T-helper 1 cell (primary cell): ENCODE data around the gene EYS.
"Not testable (repeated sequence)": the region's sequence is repeated elsewhere in the genome, so short reads cannot be mapped to it uniquely, and the experiment has no call there.

ENCODE experiments used
- DNase-seq, 5 donors: peaks; one replicate each; pipeline ENCODE4 v3.0.0-alpha.2; 2012 to 2020

EYS gene

DNA sequence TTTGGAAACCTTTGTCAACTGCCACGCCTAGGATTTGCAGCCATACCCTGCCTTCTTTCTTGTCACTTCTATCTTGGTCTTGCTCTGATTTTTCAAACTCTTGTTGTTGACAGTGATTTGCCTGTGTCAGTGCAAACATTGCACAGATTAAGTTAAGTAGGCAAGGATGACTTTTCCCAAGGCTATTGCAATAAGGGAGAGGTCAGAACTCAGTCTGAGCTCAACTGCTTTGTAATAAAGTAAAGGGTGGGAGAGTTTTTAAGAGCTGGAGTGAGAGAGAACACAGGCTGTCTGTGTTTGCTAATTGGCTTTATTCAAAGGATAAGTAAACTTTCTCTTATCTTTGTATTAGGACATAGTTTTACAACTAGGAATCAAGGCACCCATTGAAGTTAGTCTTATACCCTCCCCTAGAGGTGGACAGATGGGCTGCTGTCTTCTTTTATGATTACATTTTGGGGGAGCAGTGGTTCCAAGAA lies 1622.8 kb downstream of the EYS start:
- no peak for DNase-seq

GRCh38 chr6:64083261-64083660 lies 1623.8 kb downstream of the EYS start:
- no peak for DNase-seq

DNA sequence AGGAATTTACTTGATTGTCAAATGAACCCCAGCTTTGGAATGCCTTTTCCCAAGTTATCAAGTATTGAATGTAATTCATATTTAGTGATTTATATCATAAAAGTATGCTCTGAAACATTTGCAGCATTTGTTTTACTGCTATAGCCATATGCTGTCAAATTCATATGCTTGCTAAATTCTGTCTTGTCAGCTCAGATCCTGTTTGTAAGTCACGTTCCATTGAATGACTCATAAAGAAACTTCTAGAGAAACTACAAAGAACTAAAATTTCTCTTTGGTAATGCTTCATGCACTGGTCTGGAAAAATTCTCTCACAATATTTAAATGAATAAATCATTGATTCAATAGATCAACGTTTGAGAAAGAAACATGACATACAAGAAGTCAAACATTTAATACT lies 1625.6 kb downstream of the EYS start:
- DNase-seq: no peak

DNA sequence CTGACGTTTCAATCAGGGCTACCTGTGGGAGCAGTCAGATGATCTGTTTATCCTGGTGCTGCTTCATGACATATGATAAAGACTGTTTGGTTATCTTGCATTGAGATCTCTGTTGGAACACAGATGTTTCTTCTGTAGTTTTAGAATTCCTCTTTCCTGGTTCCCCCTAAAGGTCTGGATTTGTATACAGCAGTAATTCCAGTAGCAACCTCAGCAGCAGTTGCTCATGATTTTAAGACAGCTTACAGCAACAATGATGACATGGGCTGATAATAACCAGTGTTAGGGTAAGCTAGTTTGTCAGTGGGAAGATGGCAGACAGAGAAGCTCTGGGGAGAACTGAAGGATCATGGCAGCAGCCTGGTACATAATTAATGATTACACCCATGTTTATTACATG lies 1632.0 kb downstream of the EYS start:
- no peak for DNase-seq

DNA sequence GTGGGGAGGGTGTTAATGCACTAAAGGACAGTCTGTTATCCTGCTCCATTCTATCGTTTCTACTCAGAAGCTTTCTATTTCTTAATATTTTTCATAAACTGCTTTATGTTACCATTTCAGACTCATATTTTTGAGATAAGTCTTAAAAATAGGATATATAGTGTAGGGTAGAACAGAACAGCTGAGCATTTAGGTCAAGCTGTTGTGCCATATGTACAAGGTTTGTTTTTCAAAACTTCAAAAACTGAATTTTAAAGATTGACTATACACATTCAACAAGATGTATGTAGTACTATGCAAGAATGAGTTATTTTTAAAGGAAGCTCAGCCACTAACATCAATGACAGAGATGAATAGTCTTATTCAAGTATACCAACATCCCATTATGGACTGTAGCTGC lies 1634.3 kb downstream of the EYS start:
- DNase-seq: no peak

- no peak for DNase-seq
Measured at GRCh38 chr6:64064919-64065318, 1642.1 kb downstream of the EYS start.

GRCh38 chr6:64062960-64063683 lies 1643.9 kb downstream of the EYS start:
- no peak for DNase-seq

DNA sequence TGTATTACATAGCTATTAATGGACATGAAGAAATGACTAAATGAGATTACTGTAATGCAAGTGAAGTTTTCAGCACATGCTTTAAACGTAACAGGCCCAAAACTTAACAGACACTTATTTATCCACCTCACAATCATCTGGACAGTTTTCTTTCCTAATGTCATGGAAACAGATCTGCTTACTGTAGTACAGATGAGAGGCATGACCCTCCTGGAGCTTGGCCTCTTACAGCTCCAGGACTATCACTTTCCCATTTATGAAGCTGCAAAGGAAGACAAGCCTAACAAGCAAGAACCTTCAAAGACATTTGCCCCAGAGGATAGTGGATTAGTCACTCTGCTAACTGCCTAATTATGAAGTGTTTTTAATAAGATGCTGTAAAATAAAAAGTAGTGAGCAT lies 1652.2 kb downstream of the EYS start:
- no peak for DNase-seq

GRCh38 chr6:64050590-64050989 lies 1656.4 kb downstream of the EYS start:
- DNase-seq: no peak

- no peak for DNase-seq
Measured at GRCh38 chr6:64049736-64050135, 1657.3 kb downstream of the EYS start.

DNA sequence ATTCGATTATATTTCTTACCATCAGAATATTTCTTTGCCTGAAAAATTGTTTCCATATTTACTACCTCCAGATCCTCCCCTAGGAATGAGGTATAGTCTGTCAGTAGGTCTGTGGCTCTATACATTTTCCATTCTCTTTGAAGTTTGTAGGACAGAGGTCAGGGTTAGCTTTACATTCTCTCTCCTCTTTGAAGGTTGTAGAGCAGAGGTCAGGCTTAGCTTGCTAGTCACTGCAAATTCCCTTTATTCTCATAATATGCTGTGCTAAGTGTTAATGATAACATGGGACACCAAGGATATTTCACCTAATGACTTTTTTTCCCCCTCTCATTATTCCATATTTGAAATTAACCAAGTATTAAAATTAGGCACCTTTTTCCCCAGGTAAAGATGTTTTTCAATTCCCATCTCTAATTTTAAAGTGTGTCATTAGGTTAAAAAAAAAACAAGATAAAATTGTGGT lies 1660.2 kb downstream of the EYS start:
- DNase-seq: no peak

DNA sequence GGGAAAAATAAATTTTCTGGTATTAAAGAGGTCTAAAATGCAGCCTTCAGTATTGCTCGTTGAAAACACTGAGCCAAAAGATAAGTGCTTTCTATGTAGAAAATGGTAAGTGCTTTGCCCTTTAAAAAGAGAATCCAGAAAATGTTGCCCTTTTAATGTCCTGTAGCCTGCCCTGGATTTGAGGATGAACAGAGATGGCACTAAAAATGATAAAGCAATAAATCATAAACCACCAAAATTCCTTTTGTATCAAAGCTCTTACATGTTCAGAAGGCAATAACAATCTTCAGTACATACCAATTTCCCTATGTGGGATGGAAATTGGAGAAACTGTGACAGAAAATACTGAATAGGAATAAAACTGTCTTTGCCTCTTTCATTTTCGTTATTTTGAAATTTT lies 1665.7 kb downstream of the EYS start:
- DNase-seq: no peak

DNA sequence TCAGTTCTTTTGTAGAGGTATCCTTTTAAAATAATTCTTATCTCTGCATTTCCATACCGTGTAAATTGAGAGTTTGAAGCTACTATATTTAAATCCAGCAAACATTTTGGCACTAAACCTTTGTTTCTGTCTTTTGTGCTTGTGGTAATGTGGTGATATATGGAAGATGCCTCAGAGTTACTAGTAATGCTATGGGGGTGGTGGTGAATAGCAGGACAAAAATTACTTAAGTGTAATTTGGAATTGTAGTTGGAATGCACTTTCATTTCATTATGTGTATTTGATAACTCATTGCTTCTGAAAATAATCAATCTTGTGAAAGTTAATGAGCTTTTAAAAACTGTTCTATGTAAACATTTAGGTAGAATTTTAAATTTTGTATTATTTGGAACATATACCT lies 1666.9 kb downstream of the EYS start:
- no peak for DNase-seq

DNA sequence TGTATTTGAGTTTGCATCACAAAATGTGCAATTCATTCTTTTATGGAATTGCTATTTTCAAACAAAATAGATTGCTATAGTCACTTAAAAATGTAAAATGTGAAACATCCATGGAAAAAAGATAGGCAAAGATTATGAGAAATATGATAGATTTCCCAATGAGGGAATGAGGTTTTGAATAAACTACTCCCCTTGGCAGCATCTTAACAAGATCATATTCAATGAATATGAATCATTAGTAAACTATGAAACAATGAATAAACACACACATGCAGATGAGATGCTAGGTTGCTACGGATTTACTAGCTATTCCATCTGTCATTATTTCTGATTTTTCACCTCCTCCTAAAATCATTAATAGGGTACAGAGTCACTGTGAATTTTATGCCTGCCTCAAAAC lies 1669.6 kb downstream of the EYS start:
- DNase-seq: no peak

DNA sequence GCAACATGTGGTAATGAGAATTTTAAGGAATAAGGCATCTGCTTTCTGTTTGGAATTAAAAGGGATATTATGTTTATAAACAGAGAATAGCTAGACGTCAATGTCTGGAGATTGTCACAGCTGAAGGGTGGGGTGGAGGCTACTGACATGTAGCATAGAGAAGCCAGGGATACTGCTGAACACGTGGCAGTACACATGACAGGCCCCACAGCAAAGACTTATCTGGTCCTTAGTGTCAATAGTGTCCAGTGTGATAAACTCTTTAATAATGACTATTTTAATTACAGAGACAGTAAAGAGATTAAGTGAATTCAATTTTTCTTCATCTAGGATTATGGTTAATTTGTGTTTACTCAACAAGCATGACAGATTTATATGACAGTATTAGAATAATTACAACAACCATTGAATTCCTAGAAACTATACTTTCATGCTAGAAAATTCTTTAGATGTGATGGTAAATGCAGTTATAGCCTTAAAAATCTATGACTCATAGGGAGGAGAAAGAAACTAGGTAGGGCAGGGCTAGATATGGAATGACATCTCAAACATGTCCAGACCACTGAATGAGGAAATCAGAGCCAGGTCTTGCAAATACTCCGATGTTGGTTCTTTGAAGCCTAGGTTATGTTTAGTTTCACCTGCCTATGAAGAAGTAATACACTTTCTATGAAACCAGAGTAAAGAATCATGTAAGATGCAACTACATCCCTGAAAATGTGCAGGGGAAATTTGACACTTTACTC lies 1671.9 kb downstream of the EYS start:
- DNase-seq: no peak

- no peak for DNase-seq
Measured at GRCh38 chr6:64034291-64034690, 1672.7 kb downstream of the EYS start.

DNA sequence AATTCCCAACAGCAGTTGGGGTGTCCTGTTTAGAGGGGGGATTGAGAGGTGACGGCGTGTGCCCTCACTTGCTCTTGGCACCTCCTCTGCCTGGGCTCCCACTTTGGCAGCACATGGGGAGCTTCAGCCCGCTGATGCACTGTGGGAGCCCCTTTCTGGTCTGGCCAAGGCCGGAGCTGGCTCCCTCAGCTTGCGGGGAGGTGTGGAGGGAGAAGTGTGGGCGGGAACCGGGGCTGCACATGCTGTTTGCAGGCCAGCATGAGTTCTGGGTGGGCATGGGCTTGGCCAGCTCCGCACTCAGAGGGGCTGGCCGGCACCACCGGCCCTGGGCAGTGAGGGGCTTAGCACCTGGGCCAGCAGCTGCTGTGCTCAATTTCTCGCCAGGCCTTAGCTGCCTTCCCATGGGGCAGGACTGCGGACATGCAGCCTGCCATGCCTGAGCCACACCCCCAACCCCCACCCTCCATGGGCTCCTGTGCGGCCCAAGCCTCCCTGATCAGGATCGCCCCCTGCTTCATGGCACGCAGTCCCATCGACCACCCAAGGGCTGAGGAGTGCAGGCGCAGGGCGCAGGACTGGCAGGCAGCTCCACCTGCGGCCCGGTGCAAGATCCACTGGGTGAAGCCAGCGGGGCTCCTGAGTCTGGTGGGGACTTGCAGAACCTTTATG lies 1675.9 kb downstream of the EYS start:
- DNase-seq: not testable (repeated sequence)

DNA sequence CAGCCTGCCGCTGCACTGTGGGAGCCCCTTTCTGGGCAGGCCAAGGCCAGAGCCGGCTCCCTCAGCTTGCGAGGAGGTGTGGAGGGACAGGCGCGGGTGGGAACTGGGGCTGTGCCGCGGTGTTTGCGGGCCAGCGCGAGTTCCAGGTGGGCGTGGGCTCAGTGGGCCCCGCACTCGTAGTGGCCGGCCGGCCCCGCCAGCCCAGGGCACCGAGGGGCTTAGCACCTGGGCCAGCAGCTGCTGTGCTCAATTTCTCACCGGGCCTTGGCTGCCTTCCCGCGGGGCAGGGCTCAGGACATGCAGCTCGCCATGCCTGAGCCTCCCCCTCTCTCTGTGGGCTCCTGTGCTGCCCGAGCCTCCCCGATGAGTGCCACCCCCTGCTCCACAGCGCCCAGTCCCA lies 1683.3 kb downstream of the EYS start:
- no peak for DNase-seq

GRCh38 chr6:64014595-64014994 lies 1692.4 kb downstream of the EYS start:
- DNase-seq: no peak

DNA sequence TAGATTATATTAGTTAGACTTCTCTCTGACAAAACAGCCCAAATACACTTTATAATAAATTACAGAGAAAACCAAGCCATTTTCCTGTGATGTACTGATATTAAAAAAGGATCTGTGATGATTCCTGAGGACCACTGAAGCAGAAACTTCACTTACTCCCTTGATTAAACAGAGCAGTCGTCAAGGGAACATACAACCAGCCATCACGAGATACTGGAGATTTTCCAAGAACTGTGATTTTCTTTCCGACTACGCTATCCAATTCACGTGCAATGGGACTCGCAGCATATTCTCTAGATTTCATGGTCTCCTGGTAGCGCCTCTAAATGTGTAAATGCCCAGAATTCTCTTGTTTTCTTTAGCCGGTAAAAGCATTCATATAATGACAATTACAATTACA lies 1694.0 kb downstream of the EYS start:
- DNase-seq: no peak

DNA sequence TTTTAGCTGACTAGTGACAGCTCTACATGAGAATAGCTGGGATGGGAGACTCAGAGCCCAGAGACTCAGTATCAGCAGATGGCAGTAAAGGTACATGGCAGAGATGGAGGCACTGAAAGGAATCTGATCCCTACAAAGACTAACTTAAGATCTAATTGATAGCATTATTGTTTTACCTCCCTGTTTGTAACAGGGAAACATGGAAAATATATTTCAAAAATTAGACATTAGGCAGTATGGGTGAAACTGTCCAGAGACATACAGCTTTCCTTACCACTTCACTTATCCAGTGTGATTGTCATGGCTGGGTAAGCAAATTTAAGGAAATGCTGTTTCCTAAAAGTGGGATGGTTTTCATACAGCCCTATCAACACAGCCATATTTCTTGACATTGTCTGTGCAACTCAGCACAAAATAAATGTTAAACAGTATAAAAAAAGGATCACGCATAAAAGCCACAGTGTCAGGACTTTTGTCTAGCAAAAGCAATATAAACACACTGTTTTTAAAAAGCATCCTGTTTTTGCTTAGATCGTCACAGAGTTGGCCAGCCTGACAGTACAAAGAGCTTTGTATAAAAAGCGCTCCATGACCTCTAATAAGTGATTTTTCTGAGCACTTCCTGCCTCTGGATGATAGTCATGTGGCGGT lies 1694.5 kb downstream of the EYS start:
- DNase-seq: no peak

- no peak for DNase-seq
Measured at GRCh38 chr6:64010666-64011065, 1696.4 kb downstream of the EYS start.

DNA sequence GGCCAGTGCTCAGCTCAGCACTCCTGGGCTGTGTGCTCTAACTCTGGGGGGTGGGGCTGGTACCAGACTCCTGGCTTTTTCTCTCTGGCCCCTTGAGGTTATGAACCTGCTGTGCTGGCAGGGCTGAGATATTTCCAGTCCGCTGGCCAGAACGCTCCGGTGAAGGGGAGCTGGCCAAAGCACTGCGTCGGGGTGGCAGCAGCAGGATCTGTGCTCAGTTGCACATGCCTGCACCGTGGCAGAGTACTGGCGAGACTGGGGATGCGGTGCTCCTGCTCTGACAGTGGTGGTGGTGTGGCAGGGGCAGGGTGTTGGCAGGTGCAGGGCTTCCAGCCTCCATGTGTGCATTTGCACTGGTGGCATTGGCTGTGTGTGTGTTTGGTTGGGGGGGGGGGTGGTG lies 1697.0 kb downstream of the EYS start:
- no peak for DNase-seq
